IPS DF 4.7 (cell line): Measurements from ENCODE around the gene TWIST2.

ENCODE experiments used
- DNase-seq: peaks from one replicate; pipeline ENCODE4 v3.0.0-alpha.2; 2013; ENCODE audit warnings: low spot score; ENCODE audit errors: extremely low read depth

Gene TWIST2

GRCh38 chr2:238936162-238937052 lies 88.5 kb downstream of the TWIST2 start:
- no peak for DNase-seq

- no peak for DNase-seq
These were observed 90.1 kb downstream of the TWIST2 start for GRCh38 chr2:238938003-238938400.

GRCh38 chr2:238938401-238939055 lies 90.6 kb downstream of the TWIST2 start:
- DNase-seq: no peak

- no peak for DNase-seq
These were observed 91.2 kb downstream of the TWIST2 start for GRCh38 chr2:238939074-238939473.

- no peak for DNase-seq
These were observed 91.9 kb downstream of the TWIST2 start for GRCh38 chr2:238939521-238940403.

- no peak for DNase-seq
These were observed 92.9 kb downstream of the TWIST2 start for GRCh38 chr2:238940806-238941205.

- DNase-seq: no peak
These were observed 93.4 kb downstream of the TWIST2 start for GRCh38 chr2:238941262-238941792.

GRCh38 chr2:238942080-238942725 lies 94.3 kb downstream of the TWIST2 start:
- DNase-seq: no peak

- no peak for DNase-seq
These were observed 94.9 kb downstream of the TWIST2 start for GRCh38 chr2:238942726-238943300.

- DNase-seq: no peak
These were observed 95.6 kb downstream of the TWIST2 start for GRCh38 chr2:238943338-238944067.

- DNase-seq: peak; percentile 58
These were observed 97.7 kb downstream of the TWIST2 start for GRCh38 chr2:238945433-238946150.

GRCh38 chr2:238946318-238947242 lies 98.7 kb downstream of the TWIST2 start:
- no peak for DNase-seq

- DNase-seq: no peak
These were observed 99.4 kb downstream of the TWIST2 start for GRCh38 chr2:238947243-238947760.

GRCh38 chr2:238947920-238948710 lies 100.2 kb downstream of the TWIST2 start:
- no peak for DNase-seq

- no peak for DNase-seq
These were observed 101.1 kb downstream of the TWIST2 start for GRCh38 chr2:238948765-238949641.

GRCh38 chr2:238949710-238950345 lies 101.9 kb downstream of the TWIST2 start:
- no peak for DNase-seq
